HG03139 (cell line): ENCODE measurements around the gene JMJD8.
"Not testable (repeated sequence)": the region's sequence is repeated elsewhere in the genome, so short reads cannot be mapped to it uniquely, and the experiment has no call there.

ENCODE experiments used
- ATAC-seq: cut with Tn5 transposase; IDR thresholded peaks from one replicate; pipeline ENCODE4 v1.9.1; 2021; ENCODE audit not compliant: unreplicated experiment

The JMJD8 gene

DNA sequence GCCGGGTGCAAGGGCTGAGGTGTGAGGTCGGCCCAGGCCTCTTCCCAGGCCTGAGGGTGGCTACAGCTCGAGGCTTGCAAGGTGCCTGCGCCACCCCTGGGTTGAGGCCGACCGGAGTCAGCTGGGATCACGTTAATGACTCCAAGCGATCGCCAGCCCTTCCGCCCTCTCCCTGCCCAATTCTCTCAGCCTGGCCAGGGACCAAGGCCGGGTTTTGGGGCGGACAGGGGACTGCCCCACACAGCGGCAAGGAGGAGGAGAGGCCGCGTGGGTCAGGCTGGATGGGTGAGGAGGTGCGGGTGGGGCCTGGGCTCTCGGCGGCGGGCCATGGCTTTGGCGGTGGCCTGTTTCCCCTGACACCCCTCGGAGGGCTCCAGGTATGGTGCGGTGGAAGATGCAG, 9.2 kb upstream of the JMJD8 start:
- ATAC-seq = no peak

GRCh38 chr16:692356-693108, 8.4 kb upstream of the JMJD8 start:
- no peak for ATAC-seq

GRCh38 chr16:691242-691641, 7.1 kb upstream of the JMJD8 start:
- not testable (repeated sequence) for ATAC-seq

DNA sequence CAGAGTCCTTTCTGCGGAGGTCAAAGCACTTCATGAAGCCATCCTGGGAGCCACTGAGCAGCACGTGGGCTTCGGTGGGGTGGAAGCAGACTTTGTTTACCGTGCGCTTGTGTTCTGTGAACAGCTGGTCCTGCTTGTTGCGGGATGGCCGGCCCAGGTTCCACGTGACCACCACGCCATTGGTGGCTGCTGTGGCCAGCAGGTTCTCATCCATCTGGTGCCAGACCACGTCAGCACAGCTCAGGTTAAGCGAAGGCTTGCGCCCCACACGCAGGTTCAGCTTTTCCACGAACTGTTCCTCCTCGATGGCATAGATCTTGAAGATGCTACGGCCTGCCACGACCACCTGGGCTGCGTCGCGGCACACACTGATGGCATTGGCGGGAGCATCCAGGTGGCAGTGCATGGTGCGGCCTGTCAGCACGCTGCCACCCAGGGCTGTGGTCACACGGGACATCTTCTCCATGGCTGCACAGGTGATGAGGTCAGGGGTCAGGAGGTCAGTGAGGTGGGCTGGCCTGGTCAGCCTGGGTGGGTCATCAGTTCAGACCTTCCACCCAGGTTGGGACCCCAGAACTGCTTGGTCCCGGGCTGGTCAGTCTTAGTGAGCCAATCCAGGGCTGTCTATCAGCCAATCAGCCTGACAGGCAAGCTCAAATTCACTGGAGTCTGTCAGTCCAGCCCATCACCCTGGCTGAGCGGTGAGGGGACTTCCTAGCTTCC, 5.2 kb upstream of the JMJD8 start:
- ATAC-seq = no peak

GRCh38 chr16:687499-687898, 3.4 kb upstream of the JMJD8 start:
- ATAC-seq = no peak

- no peak for ATAC-seq
Measured at GRCh38 chr16:686459-687260, 2.5 kb upstream of the JMJD8 start.

GRCh38 chr16:685967-686366, 1.8 kb upstream of the JMJD8 start:
- ATAC-seq = no peak

DNA sequence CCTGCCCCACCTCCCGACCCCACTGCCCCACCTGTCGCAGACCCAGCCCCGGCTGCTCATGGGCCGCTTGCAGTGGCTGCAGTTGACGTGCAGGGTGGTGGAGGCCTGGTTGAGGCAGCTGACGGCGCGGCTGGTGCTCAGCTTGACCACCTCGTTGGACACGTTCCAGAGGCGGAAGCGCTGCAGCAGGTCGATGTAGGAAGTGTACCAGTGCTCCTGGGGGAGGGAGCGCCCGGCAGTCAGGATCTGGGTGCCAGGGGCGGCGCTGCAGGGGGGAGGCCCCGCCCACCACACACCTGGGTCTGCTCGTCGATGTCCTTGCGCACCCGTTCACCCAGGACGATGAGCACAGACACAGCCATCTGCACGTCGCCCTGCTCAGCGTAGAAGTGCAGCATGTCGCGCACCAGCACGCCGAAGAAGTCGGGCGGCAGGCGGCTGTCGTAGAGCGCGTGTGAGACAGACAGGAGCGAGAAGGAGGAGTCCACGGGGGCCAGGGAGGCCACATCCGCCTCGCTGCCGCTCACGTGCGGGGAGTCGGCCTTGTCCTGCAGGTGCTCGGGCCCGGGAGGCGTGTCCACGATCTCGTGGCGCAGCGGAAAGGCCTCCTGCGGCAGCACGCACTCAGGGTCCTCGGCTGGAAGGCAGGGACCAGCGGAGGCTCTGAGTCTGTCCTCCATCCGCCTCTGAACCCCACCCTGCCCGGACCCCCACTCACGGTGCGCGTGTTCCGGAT, 995 bp upstream of the JMJD8 start:
- ATAC-seq = no peak

DNA sequence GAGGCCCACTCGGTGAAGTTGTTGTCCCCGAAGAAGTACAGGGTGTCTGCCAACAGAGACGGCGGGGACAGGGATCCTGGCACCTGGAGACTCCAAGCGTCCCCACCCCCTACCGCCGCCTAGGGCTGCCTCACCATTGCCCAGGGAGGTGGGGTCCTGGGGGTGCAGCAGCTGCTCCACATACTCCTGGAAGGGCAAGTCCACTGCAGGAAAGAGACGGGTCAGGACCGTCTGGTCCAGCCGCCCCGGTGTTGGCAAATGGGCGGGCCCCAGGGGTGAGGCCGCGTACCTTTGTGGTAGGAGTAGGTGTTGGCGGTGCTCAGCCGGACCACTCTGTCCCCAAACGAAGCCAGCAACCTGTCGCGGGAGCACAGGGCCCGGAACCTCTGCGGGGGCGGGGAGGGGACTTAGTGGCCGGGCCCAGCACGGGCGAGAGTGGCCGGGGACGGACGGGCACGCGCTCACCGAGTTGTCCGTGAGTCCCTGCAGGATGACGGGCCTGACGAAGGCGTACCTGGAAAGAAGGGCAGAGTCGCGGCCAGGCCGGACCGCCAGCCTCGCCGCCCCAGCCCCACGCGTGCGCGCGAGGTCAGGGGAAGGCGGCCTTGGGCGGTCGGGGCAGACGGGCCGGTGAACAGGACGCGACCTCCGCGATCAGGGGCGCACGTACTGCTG, 601 bp downstream of the JMJD8 start:
- no peak for ATAC-seq

- ATAC-seq = no peak
Measured at GRCh38 chr16:682493-683395, 1.4 kb downstream of the JMJD8 start.

DNA sequence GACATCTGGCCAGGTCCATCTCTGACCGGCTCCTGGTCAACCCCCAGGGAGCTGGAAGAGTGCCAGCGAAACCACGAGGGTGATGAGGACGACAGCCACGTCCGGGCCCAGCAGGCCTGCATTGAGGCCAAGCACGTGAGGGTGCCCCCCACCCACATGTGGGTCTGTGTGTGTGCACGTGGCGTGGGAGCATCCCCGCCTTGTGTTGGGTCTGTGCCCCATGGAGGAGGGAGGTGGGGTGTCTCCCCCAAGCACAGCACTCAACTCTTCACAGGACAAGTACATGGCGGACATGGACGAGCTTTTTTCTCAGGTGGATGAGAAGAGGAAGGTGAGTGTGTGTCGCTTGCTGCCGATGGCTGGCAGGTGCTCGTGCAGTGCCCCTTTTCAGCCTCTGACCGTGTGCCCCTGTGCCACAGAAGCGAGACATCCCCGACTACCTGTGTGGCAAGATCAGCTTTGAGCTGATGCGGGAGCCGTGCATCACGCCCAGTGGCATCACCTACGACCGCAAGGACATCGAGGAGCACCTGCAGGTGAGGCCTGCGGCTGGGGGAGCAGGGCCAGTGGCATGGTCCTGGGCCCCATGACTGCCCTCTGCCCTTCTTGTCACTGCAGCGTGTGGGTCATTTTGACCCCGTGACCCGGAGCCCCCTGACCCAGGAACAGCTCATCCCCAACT, 2.2 kb downstream of the JMJD8 start:
- no peak for ATAC-seq

DNA sequence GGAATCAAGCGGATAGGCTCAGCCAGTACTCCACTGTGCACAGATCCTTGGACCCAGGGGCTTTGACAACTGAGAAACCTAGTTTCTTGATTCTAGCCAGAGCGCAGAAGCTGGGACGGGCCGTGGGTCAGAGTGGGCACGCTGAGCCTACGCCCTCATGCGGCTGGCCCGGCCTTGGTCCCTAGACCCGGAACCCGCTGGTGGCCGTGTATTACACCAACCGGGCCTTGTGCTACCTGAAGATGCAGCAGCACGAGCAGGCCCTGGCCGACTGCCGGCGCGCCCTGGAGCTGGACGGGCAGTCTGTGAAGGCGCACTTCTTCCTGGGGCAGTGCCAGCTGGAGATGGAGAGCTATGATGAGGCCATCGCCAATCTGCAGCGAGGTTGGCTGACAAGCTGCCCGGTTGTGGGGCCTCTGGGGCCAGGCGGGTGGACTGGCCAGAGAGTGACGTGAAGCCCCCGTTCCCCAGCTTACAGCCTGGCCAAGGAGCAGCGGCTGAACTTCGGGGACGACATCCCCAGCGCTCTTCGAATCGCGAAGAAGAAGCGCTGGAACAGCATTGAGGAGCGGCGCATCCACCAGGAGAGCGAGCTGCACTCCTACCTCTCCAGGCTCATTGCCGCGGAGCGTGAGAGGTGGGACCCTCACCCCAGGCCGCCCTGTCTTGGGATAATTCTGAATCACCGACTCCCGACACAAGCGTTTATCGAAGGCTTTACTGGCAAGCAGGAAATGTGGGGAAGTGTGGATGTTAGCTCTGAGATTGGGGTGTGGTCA, 3.0 kb downstream of the JMJD8 start:
- no peak for ATAC-seq

DNA sequence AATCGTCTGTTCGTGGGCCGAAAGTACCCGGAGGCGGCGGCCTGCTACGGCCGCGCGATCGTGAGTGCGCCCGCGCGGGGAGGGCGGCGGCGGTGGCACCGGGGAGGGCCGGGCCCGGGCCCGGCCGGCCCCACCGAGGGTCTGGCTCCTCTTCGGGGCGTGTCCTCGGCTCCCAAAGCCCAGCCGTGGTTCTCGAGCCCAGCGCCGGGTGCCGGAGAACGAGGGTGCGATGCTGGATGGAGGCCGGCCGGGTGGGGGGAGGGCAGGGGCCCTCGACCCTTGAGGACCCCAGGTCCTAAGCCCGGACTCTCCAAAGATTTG, 3.5 kb downstream of the JMJD8 start:
- no peak for ATAC-seq

DNA sequence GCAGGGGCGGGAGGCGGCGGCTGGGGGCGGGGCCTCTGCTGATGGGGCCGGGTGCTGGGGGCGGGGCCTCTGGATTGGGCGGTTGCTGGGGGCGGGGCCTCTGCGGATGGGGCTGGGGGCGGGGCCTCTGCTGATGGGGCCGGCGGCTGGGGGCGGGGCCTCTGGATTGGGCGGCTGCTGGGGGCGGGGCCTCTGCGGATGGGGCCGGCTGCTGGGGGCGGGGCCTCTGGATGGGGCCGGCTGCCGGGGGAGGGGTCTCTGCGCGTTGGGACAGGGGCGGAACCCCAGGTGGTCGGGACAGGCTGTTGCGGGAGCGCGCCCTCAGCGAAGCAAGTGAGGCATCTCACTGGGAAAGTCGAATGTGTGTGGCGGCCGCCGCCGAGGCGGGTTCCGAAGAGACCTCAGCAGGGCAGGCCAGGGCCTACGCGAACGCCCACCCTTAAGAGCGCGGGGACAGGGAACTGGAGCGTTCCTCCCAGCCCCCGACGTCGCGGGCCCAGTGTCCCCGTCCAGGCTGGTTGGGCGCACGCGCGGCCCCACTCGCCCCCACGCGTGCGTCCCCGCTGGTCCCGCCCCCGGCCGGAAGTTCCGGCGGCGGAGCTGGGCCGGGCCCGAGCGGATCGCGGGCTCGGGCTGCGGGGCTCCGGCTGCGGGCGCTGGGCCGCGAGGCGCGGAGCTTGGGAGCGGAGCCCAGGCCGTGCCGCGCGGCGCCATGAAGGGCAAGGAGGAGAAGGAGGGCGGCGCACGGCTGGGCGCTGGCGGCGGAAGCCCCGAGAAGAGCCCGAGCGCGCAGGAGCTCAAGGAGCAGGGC, 4.1 kb downstream of the JMJD8 start, which contains the start of gene STUB1:
Gene STUB1 (plus strand): TSS at position 597 of the 811 bp plus-strand sequence. CDS start 116 bp downstream, at position 713.
- ATAC-seq = no peak

DNA sequence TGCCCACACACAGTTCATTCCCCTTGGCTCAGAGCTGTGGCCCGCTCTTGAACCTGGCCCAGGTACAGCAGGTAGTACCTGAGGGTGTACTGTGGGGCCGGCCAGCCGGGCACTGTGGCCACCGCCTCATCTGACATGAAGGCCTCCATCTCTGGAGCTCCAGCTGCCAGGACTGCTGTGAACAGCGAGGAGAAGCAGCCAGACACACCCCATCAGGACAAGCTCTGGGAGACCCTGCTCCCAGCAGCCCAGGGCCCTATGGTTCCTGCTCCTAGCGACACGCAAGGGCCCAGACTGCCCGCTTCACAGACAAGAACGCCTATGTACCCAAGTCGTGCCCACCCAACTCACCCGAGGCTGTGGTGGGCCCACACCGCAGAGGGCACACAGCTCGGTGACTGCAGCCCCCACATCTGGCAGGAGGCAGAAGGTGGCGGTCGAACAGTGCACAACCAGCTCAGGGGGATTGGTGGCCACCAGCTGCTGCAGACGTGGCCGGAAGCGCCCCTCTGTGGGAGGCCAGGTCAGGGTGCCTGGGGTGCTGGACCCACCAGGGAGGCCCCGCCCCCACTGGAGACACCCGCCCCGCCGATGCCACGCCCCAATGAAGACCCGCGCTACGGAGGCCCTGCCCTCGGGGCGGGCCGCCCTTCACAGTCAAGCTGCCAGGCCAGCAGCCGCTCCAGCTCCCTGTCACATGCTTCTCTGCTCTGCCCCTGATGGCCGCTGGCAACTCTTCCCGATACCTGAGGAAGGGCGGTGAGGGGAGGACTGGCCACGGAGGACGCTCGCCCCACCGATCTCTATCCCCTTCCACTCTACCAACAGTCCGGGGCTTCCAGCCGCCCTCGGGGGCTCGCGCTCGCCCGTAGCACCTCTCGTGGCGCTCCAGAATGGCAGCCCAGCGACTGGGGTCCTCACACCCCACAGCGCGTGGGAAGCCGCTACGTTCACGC, 5.0 kb downstream of the JMJD8 start:
- ATAC-seq = no peak

- ATAC-seq = no peak
Measured at GRCh38 chr16:678209-678857, 5.8 kb downstream of the JMJD8 start.
